Liver (tissue), 2 donors: ENCODE data around the gene FH.

Source experiments
- CTCF ChIP-seq: fragments of 150-350 bp; IDR thresholded peaks from 2 replicates; pipeline ENCODE4 v1.5.1; 2017; ENCODE audit warnings: improper control_type of control experiment, low read depth, low read length; ENCODE audit not compliant: missing input control
- MAX ChIP-seq: IDR thresholded peaks from 2 replicates; pipeline ENCODE4 v1.6.1; 2016; ENCODE audit warnings: antibody characterized with exemption
- YY1 ChIP-seq: IDR thresholded peaks from 2 replicates; pipeline ENCODE4 v1.6.1; 2016; ENCODE audit warnings: antibody characterized with exemption, mild to moderate bottlenecking
- donor health status: healthy.

- TF ChIP-seq MAX = no peak
- no peak for TF ChIP-seq CTCF
- no peak for TF ChIP-seq YY1
These were observed 34.4 kb downstream of the FH start for GRCh38 chr1:241485145-241485544.
